B cell (primary cell): Measurements from ENCODE around the gene AP4S1.

Source experiments
- EZH2 ChIP-seq: IDR thresholded peaks from 2 replicates; pipeline ENCODE4 v1.6.1; 2012; ENCODE audit warnings: borderline replicate concordance, low read depth, mild to moderate bottlenecking, moderate library complexity, low read length; ENCODE audit not compliant: insufficient read depth, poor library complexity, severe bottlenecking
- TF ChIP-seq, protein P1 (sequence below): fragments of 200-600 bp; IDR thresholded peaks from one replicate; pipeline ENCODE4 v1.8.0; 2022; ENCODE audit warnings: antibody characterized with exemption, mild to moderate bottlenecking

DNA sequence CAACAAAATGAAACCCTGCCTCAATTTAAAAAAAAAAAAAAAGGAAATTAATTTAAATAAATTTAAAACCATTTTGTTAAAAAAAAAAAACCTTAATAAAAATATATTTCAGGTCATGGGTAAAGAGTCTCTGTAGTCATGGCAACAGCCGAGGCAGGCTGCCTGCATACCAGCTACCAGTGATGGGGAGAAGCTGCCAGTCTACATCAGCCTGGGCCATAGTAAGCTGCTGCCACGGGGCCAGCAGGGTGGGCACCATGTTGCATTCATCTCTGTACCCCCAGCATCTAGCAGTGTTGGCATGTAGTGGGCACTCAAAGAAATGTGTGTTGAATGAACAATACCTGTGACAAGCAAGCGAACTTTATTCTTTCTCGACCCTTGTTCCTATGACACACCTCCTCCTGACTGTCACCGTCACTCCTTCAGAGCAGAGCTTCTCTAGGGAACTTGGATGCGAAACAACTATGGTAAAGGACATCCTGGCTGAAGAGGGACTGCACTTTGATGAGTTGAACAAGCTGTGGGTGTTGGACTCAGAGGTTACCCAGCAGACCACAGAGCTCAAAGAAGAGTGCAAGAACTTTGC is 7.3 kb upstream of the AP4S1 start:
- TF ChIP-seq, protein P1, sequence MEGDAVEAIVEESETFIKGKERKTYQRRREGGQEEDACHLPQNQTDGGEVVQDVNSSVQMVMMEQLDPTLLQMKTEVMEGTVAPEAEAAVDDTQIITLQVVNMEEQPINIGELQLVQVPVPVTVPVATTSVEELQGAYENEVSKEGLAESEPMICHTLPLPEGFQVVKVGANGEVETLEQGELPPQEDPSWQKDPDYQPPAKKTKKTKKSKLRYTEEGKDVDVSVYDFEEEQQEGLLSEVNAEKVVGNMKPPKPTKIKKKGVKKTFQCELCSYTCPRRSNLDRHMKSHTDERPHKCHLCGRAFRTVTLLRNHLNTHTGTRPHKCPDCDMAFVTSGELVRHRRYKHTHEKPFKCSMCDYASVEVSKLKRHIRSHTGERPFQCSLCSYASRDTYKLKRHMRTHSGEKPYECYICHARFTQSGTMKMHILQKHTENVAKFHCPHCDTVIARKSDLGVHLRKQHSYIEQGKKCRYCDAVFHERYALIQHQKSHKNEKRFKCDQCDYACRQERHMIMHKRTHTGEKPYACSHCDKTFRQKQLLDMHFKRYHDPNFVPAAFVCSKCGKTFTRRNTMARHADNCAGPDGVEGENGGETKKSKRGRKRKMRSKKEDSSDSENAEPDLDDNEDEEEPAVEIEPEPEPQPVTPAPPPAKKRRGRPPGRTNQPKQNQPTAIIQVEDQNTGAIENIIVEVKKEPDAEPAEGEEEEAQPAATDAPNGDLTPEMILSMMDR, result no peak
- TF ChIP-seq EZH2, result no peak
